Measurements from ENCODE around the gene KIAA0232.
"Not testable (repeated sequence)": the region's sequence is repeated elsewhere in the genome, so short reads cannot be mapped to it uniquely, and the experiment has no call there.

KIAA0232 gene

DNA sequence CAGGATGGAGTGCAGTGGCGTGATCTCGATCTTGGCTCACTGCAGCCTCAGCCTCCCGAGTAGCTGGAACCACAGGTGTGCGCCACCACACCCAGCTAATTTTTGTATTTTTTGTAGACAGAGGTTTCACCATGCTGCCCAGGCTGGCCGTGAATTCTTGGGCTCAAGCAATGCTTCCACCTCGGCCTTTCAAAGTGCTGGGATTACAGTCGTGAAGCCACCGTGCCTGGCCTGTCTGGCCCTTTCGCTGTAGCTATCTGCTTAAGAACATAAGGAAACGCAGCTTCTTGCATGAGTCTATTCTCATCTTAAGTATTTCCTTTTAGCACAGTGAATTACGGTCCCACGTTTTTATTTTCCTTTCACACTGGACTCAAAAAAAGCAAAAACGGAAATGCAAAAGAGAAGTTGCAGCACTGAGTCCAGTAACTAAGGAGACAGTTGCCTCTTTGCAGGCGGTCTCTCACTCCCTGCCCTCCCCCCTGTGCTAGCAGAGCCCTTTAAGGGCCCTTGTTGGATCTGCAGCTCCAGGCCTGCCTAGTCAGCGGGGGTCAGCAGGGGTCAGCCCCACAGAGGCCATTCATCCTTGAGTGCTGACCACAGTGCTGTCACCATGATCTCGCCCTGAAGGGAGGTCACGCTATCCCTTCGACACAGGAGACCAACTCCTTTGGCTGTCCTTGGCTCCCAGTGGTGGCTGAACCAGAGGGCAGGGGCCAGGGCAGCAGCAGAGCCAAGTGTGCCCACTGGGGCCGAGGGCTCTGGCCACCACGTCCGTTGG lies 105.3 kb downstream of the KIAA0232 start:
- no peak for DNase-seq

GRCh38 chr4:6888506-6889071 lies 106.1 kb downstream of the KIAA0232 start:
- no peak for DNase-seq

- DNase-seq = no peak
These were observed 106.7 kb downstream of the KIAA0232 start for GRCh38 chr4:6889101-6889735.

- no peak for DNase-seq
These were observed 107.3 kb downstream of the KIAA0232 start for GRCh38 chr4:6889736-6890324.

- DNase-seq = no peak
These were observed 107.8 kb downstream of the KIAA0232 start for GRCh38 chr4:6890358-6890757.

DNA sequence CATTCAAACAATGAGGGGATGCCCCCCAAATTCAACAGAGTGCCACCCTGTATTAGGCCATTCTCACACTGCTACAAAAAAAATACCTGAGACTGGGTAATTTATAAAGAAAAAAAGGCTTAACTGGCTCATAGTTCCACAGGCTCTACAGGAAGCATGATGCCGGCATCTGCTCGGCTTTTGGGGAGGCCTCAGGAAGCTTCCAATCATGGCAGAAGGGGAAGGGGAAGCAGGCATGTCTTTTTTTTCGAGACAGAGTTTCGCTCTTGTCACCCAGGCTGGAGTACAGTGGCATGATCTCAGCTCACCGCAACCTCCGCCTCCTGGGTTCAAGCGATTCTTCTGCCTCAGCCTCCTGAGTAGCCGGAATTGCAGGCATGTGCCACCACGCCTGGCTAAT lies 108.4 kb downstream of the KIAA0232 start:
- not testable (repeated sequence) for DNase-seq

DNA sequence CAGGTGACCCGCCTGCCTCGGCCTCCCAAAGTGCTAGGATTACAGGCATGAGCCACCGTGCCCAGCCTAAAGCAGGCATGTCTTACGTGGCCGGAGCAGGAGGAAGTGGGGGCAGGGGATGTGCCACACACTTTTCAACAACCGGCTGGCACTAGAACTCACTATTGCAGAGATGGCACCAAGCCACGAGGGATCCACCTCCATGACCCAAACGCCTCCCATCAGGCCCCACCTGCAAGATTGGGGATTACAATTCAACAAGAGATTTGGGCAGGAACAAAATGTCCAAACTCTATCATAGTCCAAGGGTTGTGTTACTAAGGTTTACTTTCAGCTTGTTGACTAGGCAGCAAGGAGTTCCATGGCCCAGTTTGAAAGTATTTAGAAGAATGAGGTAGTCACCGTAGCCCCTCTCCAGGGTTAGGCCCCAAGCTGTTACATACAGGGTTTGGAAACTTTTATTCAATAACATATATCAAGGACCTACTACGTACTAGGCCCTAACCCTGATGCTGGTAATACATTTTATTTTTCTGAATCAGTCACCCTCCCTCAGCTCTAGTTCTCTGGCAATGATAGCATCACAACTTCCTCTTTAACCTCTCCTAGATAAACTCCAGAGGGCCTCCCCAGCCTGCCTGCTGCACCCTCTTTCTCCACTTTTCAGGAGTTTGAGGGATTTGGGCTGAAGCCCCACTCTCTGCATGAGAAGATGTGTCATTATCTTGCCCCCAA lies 109.1 kb downstream of the KIAA0232 start:
- no peak for DNase-seq

- no peak for DNase-seq
These were observed 109.8 kb downstream of the KIAA0232 start for GRCh38 chr4:6892190-6892908.

GRCh38 chr4:6892909-6893202 lies 110.3 kb downstream of the KIAA0232 start:
- no peak for DNase-seq

GRCh38 chr4:6893449-6894085 lies 111.0 kb downstream of the KIAA0232 start:
- no peak for DNase-seq

DNA sequence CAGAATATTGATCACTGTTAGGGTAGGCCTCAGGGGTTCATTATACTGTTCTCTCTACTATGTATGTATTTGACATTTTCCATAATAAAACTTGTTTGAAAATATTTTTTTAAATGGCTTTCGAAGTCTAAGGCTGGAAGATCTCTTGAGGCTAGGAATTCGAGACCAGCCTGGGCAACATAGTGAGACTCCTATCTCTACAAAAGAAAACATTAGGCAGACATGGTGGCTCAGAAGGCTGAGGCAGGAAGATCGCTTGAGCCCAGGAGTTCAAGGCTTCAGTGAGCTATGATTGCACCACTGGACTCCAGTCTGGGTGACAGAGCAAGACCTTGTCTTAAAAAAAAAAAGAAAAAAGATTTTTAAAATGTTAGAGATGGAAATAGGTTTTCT lies 111.6 kb downstream of the KIAA0232 start:
- no peak for DNase-seq

DNA sequence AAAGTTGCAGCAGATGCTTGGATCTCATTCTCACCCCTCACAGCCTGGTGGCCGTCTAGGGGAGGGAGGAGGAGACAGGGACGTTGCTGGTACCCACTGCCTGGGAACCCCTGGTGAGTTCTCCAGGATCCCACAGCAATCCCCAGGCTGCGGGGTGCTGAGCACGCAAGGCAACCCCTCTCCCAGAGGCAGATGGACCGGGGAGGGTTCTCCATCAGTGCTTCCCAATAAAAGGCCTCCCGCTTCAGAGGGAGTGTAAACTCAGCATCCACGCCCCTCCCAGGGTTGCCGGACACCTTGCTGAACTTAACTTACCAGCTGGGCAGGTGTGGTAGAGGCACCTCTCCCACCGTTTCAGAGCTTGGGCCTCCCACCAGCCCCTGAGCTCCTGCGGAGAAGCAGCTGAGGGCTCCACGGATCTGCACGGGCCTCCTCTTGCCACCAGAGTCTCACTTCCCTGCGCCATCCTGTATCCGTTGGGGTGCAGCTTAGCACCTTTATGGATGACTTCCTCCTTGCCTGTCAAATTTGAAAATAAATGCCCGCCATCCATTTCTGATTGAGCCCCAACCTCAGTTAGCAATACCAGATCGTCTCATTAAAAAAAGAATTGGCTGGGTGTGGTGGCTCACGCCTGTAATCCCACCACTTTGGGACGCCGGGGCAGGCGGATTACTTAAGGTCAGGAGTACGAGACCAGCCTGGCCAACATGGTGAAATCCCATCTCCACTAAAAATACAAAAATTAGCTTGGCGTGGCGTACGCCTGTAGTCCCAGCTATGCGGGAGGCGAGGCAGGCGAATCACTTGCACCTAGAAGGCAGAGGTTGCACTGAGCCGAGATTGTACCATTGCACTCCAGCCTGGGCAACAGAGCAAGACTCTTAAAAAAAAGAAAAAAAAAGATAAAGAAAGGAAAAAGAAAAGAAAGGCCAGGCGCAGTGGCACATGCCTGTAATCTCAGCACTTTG lies 112.3 kb downstream of the KIAA0232 start:
- DNase-seq = no peak

DNA sequence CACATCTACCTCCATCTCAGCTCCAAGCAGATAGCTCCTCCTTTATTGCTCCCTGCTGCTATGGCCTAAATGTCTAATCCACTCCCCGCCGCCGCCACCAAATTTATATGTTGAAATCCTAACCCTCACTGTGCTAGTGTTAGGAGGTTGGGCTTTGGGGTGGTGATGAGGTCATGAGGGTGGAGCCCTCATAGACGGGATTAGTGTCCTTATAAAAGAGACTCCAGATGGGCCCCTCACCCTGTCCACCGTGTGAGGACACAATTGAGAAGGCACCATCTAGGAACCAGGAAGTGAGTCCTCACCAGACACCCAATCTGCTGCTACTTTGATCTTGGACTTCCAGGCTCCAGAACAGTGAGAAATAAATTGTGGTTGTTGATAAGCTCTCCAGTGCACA lies 113.5 kb downstream of the KIAA0232 start:
- DNase-seq = no peak

- no peak for DNase-seq
These were observed 116.2 kb downstream of the KIAA0232 start for GRCh38 chr4:6898763-6899162.

GRCh38 chr4:6900181-6900812 lies 117.8 kb downstream of the KIAA0232 start:
- DNase-seq = no peak

DNA sequence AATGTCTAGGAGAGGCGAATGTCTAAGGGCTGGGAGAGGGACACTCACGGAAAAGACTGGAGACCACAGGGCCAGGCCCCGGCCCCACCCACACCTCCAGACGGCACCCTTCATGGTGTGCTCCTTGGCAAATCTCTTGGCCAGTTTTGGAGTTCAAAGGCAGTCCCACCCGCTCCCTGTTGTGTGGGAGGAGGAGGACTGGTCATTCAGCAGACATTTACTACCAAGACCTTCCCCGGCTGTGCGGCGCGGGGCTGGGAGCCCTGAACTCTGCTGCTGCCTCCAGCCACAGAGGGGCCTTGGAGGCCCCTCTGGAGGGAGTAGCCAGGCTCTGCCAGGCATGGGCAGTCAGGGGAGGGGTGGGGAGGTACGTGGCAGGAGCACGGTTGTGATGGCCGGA lies 118.4 kb downstream of the KIAA0232 start:
- DNase-seq = no peak

- no peak for DNase-seq
These were observed 119.3 kb downstream of the KIAA0232 start for GRCh38 chr4:6901669-6902317.

- DNase-seq = no peak
These were observed 120.0 kb downstream of the KIAA0232 start for GRCh38 chr4:6902318-6903042.
